Measurements from ENCODE around the gene VWA3B.
"Not testable (repeated sequence)": the region's sequence is repeated elsewhere in the genome, so short reads cannot be mapped to it uniquely, and the experiment has no call there.

The VWA3B gene

GRCh38 chr2:98310010-98310409, 223.0 kb downstream of the VWA3B start:
- H3K27ac ChIP-seq (ENCODE audit: low read length): no peak overlapping the region
- H3K27me3 ChIP-seq (ENCODE audit: insufficient read depth, low read length): no peaks in the 10 kb centered on the region
- no peaks in the 10 kb centered on the region for H3K36me3 ChIP-seq (ENCODE audit: insufficient read depth, low read depth, low read length)
- no peaks in the 10 kb centered on the region for H3K4me1 ChIP-seq (ENCODE audit: insufficient read depth, low read length)
- H3K9ac ChIP-seq (ENCODE audit: low read depth, low read length): no peak overlapping the region
- H3K4me3 ChIP-seq (ENCODE audit: low read length): no peak overlapping the region
- H3K9me3 ChIP-seq (ENCODE audit: insufficient read depth, low read depth, low read length): no peaks in the 10 kb centered on the region

GRCh38 chr2:98311090-98311489, 224.1 kb downstream of the VWA3B start:
- H3K9ac ChIP-seq (ENCODE audit: low read depth, low read length): no peak overlapping the region
- H3K4me1 ChIP-seq (ENCODE audit: insufficient read depth, low read length): no peaks in the 10 kb centered on the region
- H3K9me3 ChIP-seq (ENCODE audit: insufficient read depth, low read depth, low read length): no peaks in the 10 kb centered on the region
- H3K4me3 ChIP-seq (ENCODE audit: low read length): no peak overlapping the region
- no peaks in the 10 kb centered on the region for H3K36me3 ChIP-seq (ENCODE audit: insufficient read depth, low read depth, low read length)
- no peaks in the 10 kb centered on the region for H3K27me3 ChIP-seq (ENCODE audit: insufficient read depth, low read length)
- H3K27ac ChIP-seq (ENCODE audit: low read length): no peak overlapping the region

- Histone ChIP-seq H3K4me3 (ENCODE audit: low read length) (no peak overlapping the region), H3K9ac (ENCODE audit: low read depth, low read length) (no peak overlapping the region), H3K4me1 (ENCODE audit: insufficient read depth, low read length) (peaks cover under 1% of the 10 kb centered on the region; the same call in 1 of the 2 replicates), H3K9me3 (ENCODE audit: insufficient read depth, low read depth, low read length) (no peaks in the 10 kb centered on the region), H3K36me3 (ENCODE audit: insufficient read depth, low read depth, low read length) (no peaks in the 10 kb centered on the region), H3K27me3 (ENCODE audit: insufficient read depth, low read length) (no peaks in the 10 kb centered on the region), H3K27ac (ENCODE audit: low read length) (no peak overlapping the region)
These were observed 225.0 kb downstream of the VWA3B start for GRCh38 chr2:98311771-98312545.

GRCh38 chr2:98313492-98314250, 226.7 kb downstream of the VWA3B start:
- H3K9me3 ChIP-seq (ENCODE audit: insufficient read depth, low read depth, low read length): peaks cover 4% of the 10 kb centered on the region; the same call in 1 of the 2 replicates
- H3K36me3 ChIP-seq (ENCODE audit: insufficient read depth, low read depth, low read length): no peaks in the 10 kb centered on the region
- no peak overlapping the region for H3K9ac ChIP-seq (ENCODE audit: low read depth, low read length)
- no peak overlapping the region for H3K27ac ChIP-seq (ENCODE audit: low read length)
- H3K4me3 ChIP-seq (ENCODE audit: low read length): no peak overlapping the region
- H3K27me3 ChIP-seq (ENCODE audit: insufficient read depth, low read length): no peaks in the 10 kb centered on the region
- H3K4me1 ChIP-seq (ENCODE audit: insufficient read depth, low read length): peaks cover 4% of the 10 kb centered on the region; the same call in 1 of the 2 replicates

- H3K9me3 ChIP-seq (ENCODE audit: insufficient read depth, low read depth, low read length): peaks cover 9% of the 10 kb centered on the region
- H3K36me3 ChIP-seq (ENCODE audit: insufficient read depth, low read depth, low read length): no peaks in the 10 kb centered on the region
- no peak overlapping the region for H3K27ac ChIP-seq (ENCODE audit: low read length)
- peaks cover 4% of the 10 kb centered on the region; the same call in 1 of the 2 replicates for H3K4me1 ChIP-seq (ENCODE audit: insufficient read depth, low read length)
- H3K27me3 ChIP-seq (ENCODE audit: insufficient read depth, low read length): no peaks in the 10 kb centered on the region
- H3K4me3 ChIP-seq (ENCODE audit: low read length): no peak overlapping the region
- no peak overlapping the region for H3K9ac ChIP-seq (ENCODE audit: low read depth, low read length)
These were observed 227.3 kb downstream of the VWA3B start for GRCh38 chr2:98314251-98314650.

GRCh38 chr2:98315957-98316356, 229.0 kb downstream of the VWA3B start:
- no peak overlapping the region for H3K9ac ChIP-seq (ENCODE audit: low read depth, low read length)
- no peaks in the 10 kb centered on the region for H3K27me3 ChIP-seq (ENCODE audit: insufficient read depth, low read length)
- H3K4me3 ChIP-seq (ENCODE audit: low read length): no peak overlapping the region
- H3K27ac ChIP-seq (ENCODE audit: low read length): no peak overlapping the region
- no peaks in the 10 kb centered on the region for H3K36me3 ChIP-seq (ENCODE audit: insufficient read depth, low read depth, low read length)
- H3K4me1 ChIP-seq (ENCODE audit: insufficient read depth, low read length): peaks cover 4% of the 10 kb centered on the region; the same call in 1 of the 2 replicates
- peaks cover 25% of the 10 kb centered on the region for H3K9me3 ChIP-seq (ENCODE audit: insufficient read depth, low read depth, low read length)

- Histone ChIP-seq H3K9ac (ENCODE audit: low read depth, low read length) (no peak overlapping the region), H3K9me3 (ENCODE audit: insufficient read depth, low read depth, low read length) (peaks cover 37% of the 10 kb centered on the region), H3K4me3 (ENCODE audit: low read length) (0 out of 2 replicates have a peak overlapping the region, but pooled peaks have one; percentile 22), H3K27ac (ENCODE audit: low read length) (no peak overlapping the region), H3K27me3 (ENCODE audit: insufficient read depth, low read length) (no peaks in the 10 kb centered on the region), H3K4me1 (ENCODE audit: insufficient read depth, low read length) (peaks cover 4% of the 10 kb centered on the region; the same call in 1 of the 2 replicates), H3K36me3 (ENCODE audit: insufficient read depth, low read depth, low read length) (no peaks in the 10 kb centered on the region)
These were observed 230.2 kb downstream of the VWA3B start for GRCh38 chr2:98317214-98317613.

GRCh38 chr2:98320171-98320570, 233.2 kb downstream of the VWA3B start:
- H3K4me3 ChIP-seq (ENCODE audit: low read length); H3K27ac ChIP-seq (ENCODE audit: low read length); H3K36me3 ChIP-seq (ENCODE audit: insufficient read depth, low read depth, low read length); H3K4me1 ChIP-seq (ENCODE audit: insufficient read depth, low read length); H3K27me3 ChIP-seq (ENCODE audit: insufficient read depth, low read length); H3K9ac ChIP-seq (ENCODE audit: low read depth, low read length): not testable (repeated sequence)
- H3K9me3 ChIP-seq (ENCODE audit: insufficient read depth, low read depth, low read length): peaks cover 53% of the 10 kb centered on the region

GRCh38 chr2:98324181-98324580, 237.2 kb downstream of the VWA3B start:
- Histone ChIP-seq H3K36me3 (ENCODE audit: insufficient read depth, low read depth, low read length) (no peaks in the 10 kb centered on the region), H3K4me3 (ENCODE audit: low read length) (no peak overlapping the region), H3K9me3 (ENCODE audit: insufficient read depth, low read depth, low read length) (peaks cover 49% of the 10 kb centered on the region), H3K9ac (ENCODE audit: low read depth, low read length) (no peak overlapping the region), H3K27ac (ENCODE audit: low read length) (no peak overlapping the region), H3K27me3 (ENCODE audit: insufficient read depth, low read length) (no peaks in the 10 kb centered on the region), H3K4me1 (ENCODE audit: insufficient read depth, low read length) (no peaks in the 10 kb centered on the region)

- no peak overlapping the region for H3K4me3 ChIP-seq (ENCODE audit: low read length)
- no peaks in the 10 kb centered on the region for H3K27me3 ChIP-seq (ENCODE audit: insufficient read depth, low read length)
- H3K9me3 ChIP-seq (ENCODE audit: insufficient read depth, low read depth, low read length): peaks cover 20% of the 10 kb centered on the region
- H3K4me1 ChIP-seq (ENCODE audit: insufficient read depth, low read length): no peaks in the 10 kb centered on the region
- H3K27ac ChIP-seq (ENCODE audit: low read length): no peak overlapping the region
- H3K9ac ChIP-seq (ENCODE audit: low read depth, low read length): no peak overlapping the region
- no peaks in the 10 kb centered on the region for H3K36me3 ChIP-seq (ENCODE audit: insufficient read depth, low read depth, low read length)
These were observed 240.8 kb downstream of the VWA3B start for GRCh38 chr2:98327776-98328175.

GRCh38 chr2:98329549-98329948, 242.6 kb downstream of the VWA3B start:
- peaks cover 13% of the 10 kb centered on the region for H3K4me1 ChIP-seq (ENCODE audit: insufficient read depth, low read length)
- no peak overlapping the region for H3K4me3 ChIP-seq (ENCODE audit: low read length)
- no peaks in the 10 kb centered on the region for H3K36me3 ChIP-seq (ENCODE audit: insufficient read depth, low read depth, low read length)
- no peak overlapping the region for H3K27ac ChIP-seq (ENCODE audit: low read length)
- H3K27me3 ChIP-seq (ENCODE audit: insufficient read depth, low read length): 0 out of 2 replicates have a peak, but pooled peaks cover 6% of the 10 kb centered on the region
- no peak overlapping the region for H3K9ac ChIP-seq (ENCODE audit: low read depth, low read length)
- peaks cover 8% of the 10 kb centered on the region for H3K9me3 ChIP-seq (ENCODE audit: insufficient read depth, low read depth, low read length)

- no peak overlapping the region for H3K9ac ChIP-seq (ENCODE audit: low read depth, low read length)
- H3K27me3 ChIP-seq (ENCODE audit: insufficient read depth, low read length): peaks cover 24% of the 10 kb centered on the region
- H3K4me3 ChIP-seq (ENCODE audit: low read length): no peak overlapping the region
- no peak overlapping the region for H3K27ac ChIP-seq (ENCODE audit: low read length)
- peaks cover 26% of the 10 kb centered on the region for H3K4me1 ChIP-seq (ENCODE audit: insufficient read depth, low read length)
- H3K36me3 ChIP-seq (ENCODE audit: insufficient read depth, low read depth, low read length): no peaks in the 10 kb centered on the region
- peaks cover 8% of the 10 kb centered on the region for H3K9me3 ChIP-seq (ENCODE audit: insufficient read depth, low read depth, low read length)
These were observed 246.0 kb downstream of the VWA3B start for GRCh38 chr2:98332989-98333388.
